Panc1 (cell line): ENCODE measurements around the gene UNC13C. TPM values are rescaled to one million over a fixed set of nuclear protein-coding genes. Genes with fewer than 3 reads are reported as not detected.

Experiments used
- total RNA-seq: library from RNA; stranded (reverse); gene quantifications from one replicate; pipeline ENCODE4 v1.2.1, GENCODE V29; 2021; ENCODE audit not compliant: unreplicated experiment

Gene UNC13C
- total RNA-seq, 1 experiment from 2014 or later: not detected

Other genes starting within 250 kb of the UNC13C start
- 0.03 TPM for gene WDR72, start 218.8 kb upstream of the UNC13C start, total RNA-seq